C4-2B (cell line): ENCODE measurements around the gene HBZ.
"Not testable (repeated sequence)": the region's sequence is repeated elsewhere in the genome, so short reads cannot be mapped to it uniquely, and the experiment has no call there.

Experiments used
- CTCF ChIP-seq: fragments of 450-650 bp; conservative IDR thresholded peaks from 2 replicates; pipeline ENCODE4 v1.5.1; 2017; ENCODE audit warnings: mild to moderate bottlenecking
- ZFX ChIP-seq: fragments of 450-650 bp; IDR thresholded peaks from 2 replicates; pipeline ENCODE4 v1.6.1; 2017

- not testable (repeated sequence) for TF ChIP-seq CTCF, ZFX
These were observed 23.6 kb downstream of the HBZ start for GRCh38 chr16:176006-176405.
